Activated naive CD8-positive, alpha-beta T cell treated with anti-CD3 and anti-CD28 coated beads, Interleukin-2, amount 10 ng/mL, durations not matched to agents 7 days and 5 days (primary cell): ENCODE results near the gene LEMD2. TPM values are rescaled to one million over a fixed set of nuclear protein-coding genes. Genes with fewer than 3 reads are reported as not detected.

Experiments
- ATAC-seq: fragments of 150-1000 bp; cut with Tn5 transposase; one replicate; pipeline ENCODE4 v1.10.0; 2021; ENCODE audit warnings: low read depth, moderate library complexity
- POLR2A ChIA-PET: fragments of 350-600 bp; sonication (Branson Sonifier 250); formaldehyde crosslinking; loops from one replicate; lab custom pipeline; 2021; ENCODE audit warnings: antibody characterized with exemption; lab: Charles Lee
- DNase-seq: peaks from one replicate; pipeline ENCODE4 v3.0.0; 2021
- H3K27ac Mint-ChIP-seq: one replicate; pipeline ENCODE4 v1.8.0; 2022; ENCODE audit warnings: mild to moderate bottlenecking, mixed read lengths
- H3K27me3 Mint-ChIP-seq: one replicate; pipeline ENCODE4 v1.8.0; 2022; ENCODE audit warnings: mild to moderate bottlenecking, moderate library complexity, mixed read lengths
- H3K36me3 Mint-ChIP-seq: one replicate; pipeline ENCODE4 v1.8.0; 2021; ENCODE audit warnings: mild to moderate bottlenecking, mixed read lengths
- H3K4me1 Mint-ChIP-seq: one replicate; pipeline ENCODE4 v1.8.0; 2021; ENCODE audit warnings: mixed read lengths
- H3K4me3 Mint-ChIP-seq: one replicate; pipeline ENCODE4 v1.8.0; 2022; ENCODE audit warnings: mild to moderate bottlenecking, moderate library complexity, mixed read lengths
- H3K9me3 Mint-ChIP-seq: one replicate; pipeline ENCODE4 v1.8.0; 2021; ENCODE audit warnings: mixed read lengths
- total RNA-seq, 2 experiments: library from RNA; stranded (reverse); gene quantifications; one replicate each; pipeline ENCODE4 v1.2.3, GENCODE V29; 2021

LEMD2 gene
- total RNA-seq, 2 experiments from 2014 or later: 83.9 to 84.7 TPM

DNA sequence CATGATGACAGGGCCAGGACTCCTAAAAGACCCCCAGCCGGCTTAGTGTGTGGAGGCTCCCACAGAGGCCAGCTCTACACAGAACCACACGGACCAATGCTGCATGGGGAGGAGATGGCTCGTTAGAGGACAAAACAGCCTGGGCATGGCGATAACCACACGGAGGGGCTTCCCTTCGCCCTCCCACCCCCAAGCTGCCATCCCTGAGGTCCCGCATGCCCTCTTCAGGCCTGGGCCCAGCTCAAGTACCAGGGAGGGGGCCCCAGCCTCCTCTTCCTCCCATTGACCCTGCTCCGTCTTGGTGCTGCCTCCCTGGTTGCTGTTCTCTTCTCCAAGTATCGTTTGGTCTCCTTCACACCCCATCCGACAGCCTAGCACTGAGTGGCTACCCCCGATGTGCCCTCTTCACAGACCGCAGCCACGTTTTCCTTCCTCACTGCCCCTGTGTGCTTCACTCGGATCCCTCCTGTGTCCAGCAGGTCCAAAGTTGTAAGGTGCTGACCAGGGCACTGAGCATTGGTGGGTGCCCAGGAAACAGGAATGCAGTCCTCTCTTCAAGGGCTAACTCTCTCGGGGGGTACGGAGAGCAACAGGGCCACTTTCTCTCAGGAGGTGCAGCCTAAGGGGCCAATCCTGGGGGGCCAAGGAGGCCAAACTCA is 24.4 kb upstream of the LEMD2 start:
- Mint-ChIP-seq H3K4me1 (peaks cover 5% of the 10 kb centered on the region), H3K27ac (no peak overlapping the region), H3K36me3 (no peaks in the 10 kb centered on the region), H3K27me3 (peaks cover 40% of the 10 kb centered on the region), H3K9me3 (no peaks in the 10 kb centered on the region), H3K4me3 (no peak overlapping the region)
- no peak for DNase-seq
- ATAC-seq: no peak
- POLR2A ChIA-PET: no interaction called here

- Mint-ChIP-seq H3K4me3 (no peak overlapping the region), H3K9me3 (no peaks in the 10 kb centered on the region), H3K36me3 (no peaks in the 10 kb centered on the region), H3K27me3 (peaks cover 47% of the 10 kb centered on the region), H3K27ac (no peak overlapping the region), H3K4me1 (peaks cover 9% of the 10 kb centered on the region)
- ATAC-seq (peak; percentile 54), DNase-seq (peak; percentile 73)
- POLR2A ChIA-PET: no interaction called here
Measured at GRCh38 chr6:33812669-33813068, 23.7 kb upstream of the LEMD2 start.

DNA sequence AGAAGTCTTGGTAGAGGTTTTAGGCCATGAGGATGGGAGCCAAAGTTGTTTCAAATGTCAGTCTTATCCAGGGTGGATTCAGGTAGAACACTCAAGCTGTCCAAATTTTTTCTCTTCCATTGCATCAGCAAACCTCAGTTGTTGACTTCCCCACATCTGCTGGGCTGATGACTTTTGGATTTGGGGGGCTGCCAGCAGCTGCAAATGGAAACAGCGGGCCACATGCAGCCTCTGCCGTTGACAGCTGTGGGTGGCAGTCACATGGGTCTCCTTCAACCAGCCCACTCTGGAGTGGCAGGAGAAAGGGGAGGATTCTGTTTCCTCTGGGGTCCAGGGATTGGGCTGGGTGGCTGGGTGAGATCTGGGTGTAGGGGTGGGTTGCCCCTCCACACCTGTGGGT is 20.7 kb upstream of the LEMD2 start:
- no peaks in the 10 kb centered on the region for H3K9me3 Mint-ChIP-seq
- POLR2A ChIA-PET: no interaction called here
- peaks cover 50% of the 10 kb centered on the region for H3K27me3 Mint-ChIP-seq
- no peaks in the 10 kb centered on the region for H3K36me3 Mint-ChIP-seq
- DNase-seq (no peak), ATAC-seq (no peak)
- no peak overlapping the region for H3K4me3 Mint-ChIP-seq
- peaks cover 14% of the 10 kb centered on the region for H3K4me1 Mint-ChIP-seq
- H3K27ac Mint-ChIP-seq: no peak overlapping the region

DNA sequence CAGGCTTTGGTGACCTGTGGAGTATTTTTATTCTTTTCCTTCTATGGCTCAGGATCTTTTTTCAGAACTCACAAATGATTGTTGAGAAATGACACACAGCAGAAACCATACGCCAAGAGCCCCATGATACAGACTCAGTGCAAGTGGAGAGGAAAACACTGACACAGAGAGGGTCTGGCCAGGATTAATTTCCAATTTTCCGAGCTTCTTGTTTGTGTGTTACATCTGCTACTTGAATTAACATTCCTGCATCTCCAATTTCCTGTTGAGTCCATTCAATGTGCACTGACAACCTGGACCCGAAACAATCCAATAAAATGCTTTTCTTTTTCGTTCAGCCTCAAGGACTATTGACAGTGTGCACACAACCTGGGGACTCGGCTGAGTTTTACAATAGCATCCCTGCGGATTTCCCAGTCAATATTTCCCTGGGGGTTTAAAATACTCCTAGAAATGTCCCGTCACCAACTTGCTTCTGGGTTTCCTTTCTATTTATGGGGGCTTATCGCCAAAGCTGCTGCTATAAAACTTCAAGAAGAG is 19.8 kb upstream of the LEMD2 start:
- Mint-ChIP-seq H3K27ac (no peak overlapping the region), H3K4me3 (no peak overlapping the region), H3K36me3 (no peaks in the 10 kb centered on the region), H3K9me3 (no peaks in the 10 kb centered on the region), H3K27me3 (peaks cover 53% of the 10 kb centered on the region), H3K4me1 (peaks cover 14% of the 10 kb centered on the region)
- POLR2A ChIA-PET: no interaction called here
- no peak for DNase-seq
- no peak for ATAC-seq

DNA sequence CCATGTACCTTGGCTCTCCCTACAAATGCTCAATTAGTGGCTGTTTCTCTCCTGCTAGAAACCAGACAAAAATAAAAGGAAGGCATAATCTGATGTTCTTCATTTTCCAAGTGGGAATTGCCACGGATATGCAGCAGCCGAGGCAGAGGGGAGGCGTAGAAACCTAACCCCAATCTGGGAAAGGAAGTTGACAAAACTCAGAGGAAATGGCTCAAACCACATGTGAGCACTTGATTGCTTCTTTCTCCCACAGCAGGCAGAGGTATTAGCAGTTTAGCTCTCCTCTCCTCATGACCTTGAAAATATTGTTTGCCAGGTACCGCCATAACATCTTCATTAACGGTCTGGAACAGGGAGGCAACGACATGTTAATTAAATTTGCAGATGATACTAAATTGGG is 18.7 kb upstream of the LEMD2 start:
- Mint-ChIP-seq H3K4me3 (peak overlapping the region; percentile 31), H3K27me3 (peaks cover 50% of the 10 kb centered on the region), H3K27ac (no peak overlapping the region), H3K36me3 (no peaks in the 10 kb centered on the region), H3K9me3 (no peaks in the 10 kb centered on the region), H3K4me1 (peaks cover 14% of the 10 kb centered on the region)
- no peak for DNase-seq
- POLR2A ChIA-PET: interaction anchor here (1.0 kb wide), 1 partner anchor 20 kb away, joined by 3 read pairs; no protein-coding TSS in a partner anchor
- peak; percentile 45 for ATAC-seq

- Mint-ChIP-seq H3K27ac (no peak overlapping the region), H3K27me3 (peaks cover 47% of the 10 kb centered on the region), H3K9me3 (no peaks in the 10 kb centered on the region), H3K4me1 (peaks cover 14% of the 10 kb centered on the region), H3K36me3 (no peaks in the 10 kb centered on the region), H3K4me3 (no peak overlapping the region)
- DNase-seq: no peak
- no peak for ATAC-seq
- POLR2A ChIA-PET: interaction anchor here (1.0 kb wide), 1 partner anchor 19 kb away, joined by 3 read pairs; no protein-coding TSS in a partner anchor
Measured at GRCh38 chr6:33806841-33807240, 17.9 kb upstream of the LEMD2 start.

- no peaks in the 10 kb centered on the region for H3K9me3 Mint-ChIP-seq
- no peaks in the 10 kb centered on the region for H3K36me3 Mint-ChIP-seq
- no peak within 1 kb of the TSS for H3K4me3 Mint-ChIP-seq
- DNase-seq (no peak), ATAC-seq (no peak)
- peaks cover 10% of the 10 kb centered on the region for H3K4me1 Mint-ChIP-seq
- POLR2A ChIA-PET: no interaction called here
- no peak within 1 kb of the TSS for H3K27ac Mint-ChIP-seq
- peaks cover 29% of the 10 kb centered on the region for H3K27me3 Mint-ChIP-seq
Measured at GRCh38 chr6:33803571-33804053, 14.7 kb upstream of the LEMD2 start, which contains the start of gene MLN. Gene MLN (minus strand): TSS chr6:33804003. CDS start chr6:33801163, 2,840 bp downstream.

GRCh38 chr6:33802186-33802958 is 13.4 kb upstream of the LEMD2 start:
- H3K4me3 Mint-ChIP-seq: no peak overlapping the region
- peaks cover 28% of the 10 kb centered on the region for H3K27me3 Mint-ChIP-seq
- DNase-seq (no peak), ATAC-seq (no peak)
- no peaks in the 10 kb centered on the region for H3K36me3 Mint-ChIP-seq
- H3K9me3 Mint-ChIP-seq: no peaks in the 10 kb centered on the region
- POLR2A ChIA-PET: no interaction called here
- H3K4me1 Mint-ChIP-seq: peaks cover 6% of the 10 kb centered on the region
- no peak overlapping the region for H3K27ac Mint-ChIP-seq

DNA sequence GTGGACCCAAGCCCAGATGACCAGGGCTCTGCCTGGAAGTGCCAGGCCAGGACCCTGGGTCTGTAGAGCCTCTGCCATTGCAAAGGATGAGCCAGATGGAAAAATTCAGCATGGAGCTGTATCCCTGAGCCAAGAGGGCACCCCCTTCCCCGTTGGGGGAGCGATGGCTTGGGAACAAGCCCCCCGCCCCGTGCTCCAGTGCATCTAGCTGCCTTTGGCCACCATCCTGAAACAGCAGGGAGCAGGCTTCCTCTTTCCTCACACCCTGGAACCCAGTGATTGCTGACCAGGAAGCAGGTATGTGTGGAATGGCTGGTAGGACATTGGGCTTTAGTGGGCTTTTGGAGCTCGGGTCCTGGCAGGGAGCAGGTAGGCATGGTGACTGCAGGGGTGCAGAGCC is 12.7 kb upstream of the LEMD2 start:
- no peak overlapping the region for H3K4me3 Mint-ChIP-seq
- peaks cover 26% of the 10 kb centered on the region for H3K27me3 Mint-ChIP-seq
- no peaks in the 10 kb centered on the region for H3K36me3 Mint-ChIP-seq
- no peak for DNase-seq
- no peak overlapping the region for H3K27ac Mint-ChIP-seq
- POLR2A ChIA-PET: no interaction called here
- peaks cover 5% of the 10 kb centered on the region for H3K4me1 Mint-ChIP-seq
- ATAC-seq: no peak
- H3K9me3 Mint-ChIP-seq: no peaks in the 10 kb centered on the region

DNA sequence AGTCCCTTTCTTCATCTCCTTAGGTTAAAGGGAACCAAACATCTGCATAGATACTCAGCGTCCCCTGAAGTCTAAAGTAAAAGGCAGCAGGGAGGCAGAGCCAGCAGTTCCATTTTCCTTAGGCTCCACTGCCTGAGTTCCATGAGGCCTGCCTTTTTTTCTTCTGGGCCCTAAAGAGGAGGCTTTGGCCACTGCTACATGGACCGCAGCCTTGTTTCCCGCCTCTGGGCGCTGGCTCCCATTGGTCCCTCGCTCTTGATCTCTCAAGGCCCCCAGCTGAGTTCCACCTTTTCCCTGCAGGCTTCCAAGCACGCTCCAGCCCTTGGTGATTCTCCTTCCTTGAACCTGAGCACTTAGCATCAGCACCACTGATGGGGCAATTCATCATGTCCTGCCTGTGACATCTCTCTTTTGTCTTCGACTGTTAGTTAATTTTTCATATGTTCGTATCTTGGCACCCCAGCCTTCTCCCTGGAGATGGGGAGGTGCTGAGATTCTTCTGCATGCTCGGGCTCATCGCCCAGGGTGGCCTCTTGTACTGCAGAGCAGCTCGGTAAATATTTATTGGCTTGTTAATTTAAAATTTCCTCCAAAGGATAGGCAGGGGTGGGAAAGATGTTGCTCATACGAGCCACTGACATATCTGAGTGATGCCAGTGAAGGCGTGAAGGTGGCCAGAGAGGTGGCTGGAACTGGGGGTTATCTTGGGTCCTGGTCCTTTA is 11.5 kb upstream of the LEMD2 start:
- POLR2A ChIA-PET: no interaction called here
- peaks cover 26% of the 10 kb centered on the region for H3K27me3 Mint-ChIP-seq
- no peaks in the 10 kb centered on the region for H3K36me3 Mint-ChIP-seq
- no peak for ATAC-seq
- no peak for DNase-seq
- H3K4me1 Mint-ChIP-seq: peaks cover 5% of the 10 kb centered on the region
- no peak overlapping the region for H3K4me3 Mint-ChIP-seq
- H3K9me3 Mint-ChIP-seq: no peaks in the 10 kb centered on the region
- H3K27ac Mint-ChIP-seq: no peak overlapping the region

- DNase-seq: no peak
- Mint-ChIP-seq H3K27ac (no peak overlapping the region), H3K4me1 (peaks cover 5% of the 10 kb centered on the region), H3K36me3 (no peaks in the 10 kb centered on the region), H3K27me3 (peaks cover 26% of the 10 kb centered on the region), H3K9me3 (no peaks in the 10 kb centered on the region), H3K4me3 (no peak overlapping the region)
- POLR2A ChIA-PET: no interaction called here
- ATAC-seq: no peak
Measured at GRCh38 chr6:33799454-33800113, 10.7 kb upstream of the LEMD2 start.

DNA sequence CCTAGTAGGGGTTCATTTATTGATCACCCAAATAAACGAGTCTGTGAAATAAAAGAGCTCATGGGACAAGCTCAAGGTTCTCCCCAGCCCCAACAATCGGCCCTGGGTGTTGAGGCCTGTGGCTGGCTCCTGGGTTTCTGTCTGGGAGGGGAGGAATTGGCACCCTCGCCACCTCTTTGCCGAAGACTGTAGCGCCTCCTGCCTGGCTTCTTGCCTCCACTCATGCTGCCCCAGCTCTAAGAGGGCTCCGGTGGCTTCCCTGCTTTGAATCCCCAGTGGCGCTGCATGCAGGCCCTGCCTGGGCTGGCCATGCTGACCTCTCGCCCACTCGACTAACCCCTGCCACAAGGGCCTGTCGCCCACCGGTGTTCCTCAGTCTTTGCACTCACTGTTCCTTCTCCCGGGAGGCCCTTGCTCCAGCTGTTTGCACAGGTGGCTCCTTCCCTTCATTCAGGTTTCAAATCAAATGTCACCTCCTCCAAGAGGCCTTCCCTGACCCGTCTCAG is 9.5 kb upstream of the LEMD2 start:
- Mint-ChIP-seq H3K27ac (no peak overlapping the region), H3K4me3 (no peak overlapping the region), H3K9me3 (no peaks in the 10 kb centered on the region), H3K36me3 (no peaks in the 10 kb centered on the region), H3K27me3 (peaks cover 26% of the 10 kb centered on the region), H3K4me1 (peaks cover 5% of the 10 kb centered on the region)
- DNase-seq (no peak), ATAC-seq (no peak)
- POLR2A ChIA-PET: no interaction called here
